HepG2 (cell line): Measurements from ENCODE around the gene SFTA2. TPM values are rescaled to one million over a fixed set of nuclear protein-coding genes. Genes with fewer than 3 reads are reported as not detected.

Source experiments
- CAMTA2 ChIP-seq: sonication (generic); formaldehyde crosslinking; IDR thresholded peaks from 2 replicates; pipeline ENCODE4 v1.4.0; 2020; ENCODE audit warnings: mild to moderate bottlenecking, missing genetic modification reagents, borderline replicate concordance
- GATAD2A ChIP-seq: IDR thresholded peaks from 2 replicates; pipeline ENCODE4 v1.6.1; 2016
- HDAC6 ChIP-seq: fragments of 200-600 bp; sonication (generic); IDR thresholded peaks from 2 replicates; pipeline ENCODE4 v1.7.0; 2017; ENCODE audit warnings: mild to moderate bottlenecking, antibody characterized with exemption, low read length, low read depth
- HIC2 ChIP-seq: sonication (generic); formaldehyde crosslinking; IDR thresholded peaks from 2 replicates; pipeline ENCODE4 v1.9.0; 2022; ENCODE audit warnings: low read depth, missing genetic modification reagents
- HINFP ChIP-seq: sonication (generic); formaldehyde crosslinking; IDR thresholded peaks from 2 replicates; pipeline ENCODE4 v1.4.0; 2020; ENCODE audit warnings: low read depth, mild to moderate bottlenecking, missing genetic modification reagents
- MYC ChIP-seq: sonication (generic); formaldehyde crosslinking; IDR thresholded peaks from 2 replicates; pipeline ENCODE4 v1.9.0; 2021; ENCODE audit warnings: missing genetic modification reagents, borderline replicate concordance
- POLR2G ChIP-seq: fragments of 200-400 bp; formaldehyde crosslinking; IDR thresholded peaks from 2 replicates; pipeline ENCODE4 v1.6.1; 2018; ENCODE audit warnings: mild to moderate bottlenecking, low read depth, low read length, moderate library complexity
- RARA ChIP-seq: IDR thresholded peaks from 2 replicates; pipeline ENCODE4 v1.6.1; 2016; ENCODE audit warnings: missing genetic modification reagents, missing compliant biosample characterization
- SALL1 ChIP-seq: sonication (generic); formaldehyde crosslinking; IDR thresholded peaks from 2 replicates; pipeline ENCODE4 v1.8.0; 2022; ENCODE audit warnings: mild to moderate bottlenecking, missing genetic modification reagents
- SP4 ChIP-seq: sonication (generic); formaldehyde crosslinking; IDR thresholded peaks from 2 replicates; pipeline ENCODE4 v1.8.1; 2023; ENCODE audit warnings: mild to moderate bottlenecking, missing genetic modification reagents
- SSRP1 ChIP-seq: IDR thresholded peaks from 2 replicates; pipeline ENCODE4 v1.6.1; 2016; ENCODE audit warnings: control low read depth
- U2AF2 ChIP-seq: fragments of 200-400 bp; formaldehyde crosslinking; IDR thresholded peaks from 2 replicates; pipeline ENCODE4 v1.6.1; 2017; ENCODE audit warnings: low read depth, mild to moderate bottlenecking, low read length
- UBTF ChIP-seq: sonication (generic); formaldehyde crosslinking; IDR thresholded peaks from 2 replicates; pipeline ENCODE4 v1.4.0; 2020; ENCODE audit warnings: mild to moderate bottlenecking, missing genetic modification reagents
- ZFP1 ChIP-seq: IDR thresholded peaks from 2 replicates; pipeline ENCODE4 v1.6.1; 2016
- ZNF501 ChIP-seq: sonication (generic); formaldehyde crosslinking; IDR thresholded peaks from 2 replicates; pipeline ENCODE4 v1.5.1; 2020; ENCODE audit warnings: mild to moderate bottlenecking, moderate library complexity, missing genetic modification reagents
- ZNF577 ChIP-seq: sonication (generic); formaldehyde crosslinking; IDR thresholded peaks from 2 replicates; pipeline ENCODE4 v1.4.0; 2020; ENCODE audit warnings: mild to moderate bottlenecking, low read depth, missing genetic modification reagents, borderline replicate concordance
- ZNF747 ChIP-seq: sonication (generic); formaldehyde crosslinking; IDR thresholded peaks from 2 replicates; pipeline ENCODE4 v1.8.1; 2023; ENCODE audit warnings: missing genetic modification reagents, mild to moderate bottlenecking, borderline replicate concordance
- ZNF878 ChIP-seq: sonication (generic); formaldehyde crosslinking; IDR thresholded peaks from 2 replicates; pipeline ENCODE4 v1.8.1; 2023; ENCODE audit warnings: mild to moderate bottlenecking, missing genetic modification reagents, moderate library complexity
- polyA plus RNA-seq, 8 experiments: library from polyadenylated mRNA; depleted of rRNA in 3 of 8; stranded (reverse) in 7 of 8; unstranded in 1 of 8; fragments of >200 nt; fragmentation: Illumina TruSeq in 4 of 8; extraction: Trizol in 4 of 8; gene quantifications; 2 replicates each; pipeline versions ENCODE4 v1.2.1 to v1.2.3, GENCODE V29; 2011 to 2016; ENCODE audit warnings: low read depth in 4 of 8, missing spikeins in 1 of 8, mixed read lengths in 1 of 8; ENCODE audit not compliant: insufficient read depth in 1 of 8
- total RNA-seq, 5 experiments: library from RNA; depleted of rRNA; stranded (reverse); fragments of >200 nt; fragmentation: Illumina TruSeq; extraction: Trizol; gene quantifications; 2 replicates each; pipeline ENCODE4 v1.2.3, GENCODE V29; 2016; ENCODE audit warnings: low read depth in 1 of 5
- TF ChIP-seq, protein P1 (sequence below): sonication (generic); formaldehyde crosslinking; IDR thresholded peaks from 2 replicates; pipeline ENCODE4 v1.5.1; 2020; ENCODE audit warnings: mild to moderate bottlenecking, missing genetic modification reagents, moderate library complexity

The SFTA2 gene
- total and polyA plus RNA-seq, 2 of the 13 experiments (the other 11 are each of a cell fraction or from before 2014, with no cell fraction given), result not detected

DNA sequence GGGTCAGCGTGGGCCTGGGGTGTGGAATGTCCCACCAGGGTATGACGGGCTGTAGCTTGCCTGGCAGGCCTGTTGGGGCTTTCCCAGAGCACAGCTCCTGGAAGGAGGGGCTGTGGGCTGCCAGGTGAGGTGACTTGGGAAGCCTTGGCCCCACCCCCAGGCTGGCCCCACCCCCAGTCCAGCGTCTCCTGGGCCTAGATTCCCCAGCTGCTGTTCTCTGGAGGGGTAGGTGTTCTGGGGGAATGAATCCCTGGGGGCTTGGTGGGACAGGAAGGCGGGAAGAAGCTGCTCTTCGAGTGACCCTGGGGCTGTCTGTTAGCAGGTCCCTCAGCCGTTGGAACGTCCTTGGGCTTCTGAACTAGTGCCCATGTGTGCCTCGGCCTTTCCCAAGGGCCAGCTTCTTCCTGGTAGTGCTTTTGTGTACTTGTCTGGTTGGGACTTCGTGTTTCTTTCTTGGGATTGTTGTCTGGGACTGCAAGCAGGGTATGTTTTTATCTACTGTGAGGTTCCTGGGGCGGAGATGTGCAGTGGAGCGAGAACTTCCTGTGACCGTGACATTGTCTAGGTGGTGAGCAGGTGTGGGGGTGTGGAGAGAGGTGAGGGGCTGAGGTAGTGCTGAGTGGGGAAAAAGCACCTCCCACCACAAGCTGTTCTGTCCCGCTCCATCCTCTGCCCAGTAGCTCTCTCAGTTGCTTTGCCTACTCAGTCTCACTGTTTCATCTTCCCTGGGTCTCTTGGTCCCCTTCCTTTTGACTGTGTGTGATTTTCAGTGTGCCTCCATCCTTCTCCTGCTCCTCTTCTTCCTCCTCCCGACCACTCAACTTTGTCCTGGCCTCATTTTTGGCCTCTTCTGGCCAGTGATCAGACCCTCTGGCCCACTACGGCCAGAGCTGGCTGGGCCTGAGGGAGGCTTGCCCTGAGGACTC lies 48.9 kb downstream of the SFTA2 start (continued):
- TF ChIP-seq, protein P1, sequence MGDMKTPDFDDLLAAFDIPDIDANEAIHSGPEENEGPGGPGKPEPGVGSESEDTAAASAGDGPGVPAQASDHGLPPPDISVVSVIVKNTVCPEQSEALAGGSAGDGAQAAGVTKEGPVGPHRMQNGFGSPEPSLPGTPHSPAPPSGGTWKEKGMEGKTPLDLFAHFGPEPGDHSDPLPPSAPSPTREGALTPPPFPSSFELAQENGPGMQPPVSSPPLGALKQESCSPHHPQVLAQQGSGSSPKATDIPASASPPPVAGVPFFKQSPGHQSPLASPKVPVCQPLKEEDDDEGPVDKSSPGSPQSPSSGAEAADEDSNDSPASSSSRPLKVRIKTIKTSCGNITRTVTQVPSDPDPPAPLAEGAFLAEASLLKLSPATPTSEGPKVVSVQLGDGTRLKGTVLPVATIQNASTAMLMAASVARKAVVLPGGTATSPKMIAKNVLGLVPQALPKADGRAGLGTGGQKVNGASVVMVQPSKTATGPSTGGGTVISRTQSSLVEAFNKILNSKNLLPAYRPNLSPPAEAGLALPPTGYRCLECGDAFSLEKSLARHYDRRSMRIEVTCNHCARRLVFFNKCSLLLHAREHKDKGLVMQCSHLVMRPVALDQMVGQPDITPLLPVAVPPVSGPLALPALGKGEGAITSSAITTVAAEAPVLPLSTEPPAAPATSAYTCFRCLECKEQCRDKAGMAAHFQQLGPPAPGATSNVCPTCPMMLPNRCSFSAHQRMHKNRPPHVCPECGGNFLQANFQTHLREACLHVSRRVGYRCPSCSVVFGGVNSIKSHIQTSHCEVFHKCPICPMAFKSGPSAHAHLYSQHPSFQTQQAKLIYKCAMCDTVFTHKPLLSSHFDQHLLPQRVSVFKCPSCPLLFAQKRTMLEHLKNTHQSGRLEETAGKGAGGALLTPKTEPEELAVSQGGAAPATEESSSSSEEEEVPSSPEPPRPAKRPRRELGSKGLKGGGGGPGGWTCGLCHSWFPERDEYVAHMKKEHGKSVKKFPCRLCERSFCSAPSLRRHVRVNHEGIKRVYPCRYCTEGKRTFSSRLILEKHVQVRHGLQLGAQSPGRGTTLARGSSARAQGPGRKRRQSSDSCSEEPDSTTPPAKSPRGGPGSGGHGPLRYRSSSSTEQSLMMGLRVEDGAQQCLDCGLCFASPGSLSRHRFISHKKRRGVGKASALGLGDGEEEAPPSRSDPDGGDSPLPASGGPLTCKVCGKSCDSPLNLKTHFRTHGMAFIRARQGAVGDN (CRISPR knock-in tag), result peak; percentile 6; the same call in 1 of the 2 replicates
- TF ChIP-seq RARA (CRISPR knock-in tag) (0 out of 2 replicates have a peak, but pooled peaks have one; percentile 5), GATAD2A (CRISPR knock-in tag) (no peak), U2AF2 (no peak), ZNF501 (peak; percentile 39; the same call in 1 of the 2 replicates), ZNF878 (CRISPR knock-in tag) (no peak), SP4 (CRISPR knock-in tag) (peak; percentile 23; the same call in 1 of the 2 replicates), ZNF747 (CRISPR knock-in tag) (0 out of 2 replicates have a peak, but pooled peaks have one; percentile 12), HIC2 (CRISPR knock-in tag) (peak; percentile 1; the same call in 1 of the 2 replicates), UBTF (CRISPR knock-in tag) (peak; percentile 37; the same call in 1 of the 2 replicates), MYC (CRISPR knock-in tag) (peak; percentile 30; the same call in 1 of the 2 replicates), ZNF577 (no peak), HDAC6 (no peak), POLR2G (no peak), HINFP (no peak), CAMTA2 (CRISPR knock-in tag) (no peak), SALL1 (no peak; the same call in 1 of the 2 replicates), ZFP1 (CRISPR knock-in tag) (no peak), SSRP1 (CRISPR knock-in tag) (no peak)
